GM18870 (cell line): ENCODE data around the gene CCDC88C.

Experiments
- ATAC-seq: cut with Tn5 transposase; IDR thresholded peaks from one replicate; pipeline ENCODE4 v1.9.1; 2021; ENCODE audit warnings: moderate library complexity; ENCODE audit not compliant: unreplicated experiment

The CCDC88C gene

DNA sequence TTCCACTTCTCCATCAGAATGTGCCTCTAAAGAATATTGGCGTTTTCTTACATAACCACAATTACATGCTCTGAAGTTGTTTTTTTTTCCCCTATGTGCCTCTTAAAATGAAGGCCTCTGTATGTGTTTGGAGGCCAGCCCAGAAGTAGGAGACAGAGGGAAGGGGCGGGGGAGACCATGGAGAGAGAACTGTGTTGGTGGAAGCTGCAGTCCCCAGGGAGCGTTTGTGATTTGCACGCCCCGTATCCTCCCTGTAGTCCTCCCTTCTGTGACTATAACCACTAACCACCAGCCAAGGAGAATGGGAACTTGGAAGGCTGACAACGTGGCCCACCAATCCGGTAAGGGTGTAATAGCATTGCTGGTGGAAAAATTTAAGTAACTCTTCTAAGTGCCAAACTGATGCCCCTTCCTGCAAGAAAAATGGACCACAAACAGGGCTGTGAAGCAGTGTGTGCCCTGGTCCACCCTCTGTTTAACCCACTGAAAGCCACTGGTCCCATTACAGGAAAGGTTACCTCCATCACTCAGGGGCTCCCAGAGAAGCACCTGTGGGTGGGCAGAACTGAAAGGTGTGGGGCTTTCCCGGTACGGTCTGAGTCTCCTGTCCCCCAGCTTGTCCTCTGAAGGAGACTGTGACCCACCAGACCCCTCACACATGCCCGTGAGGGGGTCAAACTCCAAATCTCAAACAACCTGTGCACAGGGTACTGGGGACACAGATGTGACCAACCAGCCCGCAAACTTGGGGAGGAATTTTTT lies 36.8 kb downstream of the CCDC88C start:
- ATAC-seq = no peak

DNA sequence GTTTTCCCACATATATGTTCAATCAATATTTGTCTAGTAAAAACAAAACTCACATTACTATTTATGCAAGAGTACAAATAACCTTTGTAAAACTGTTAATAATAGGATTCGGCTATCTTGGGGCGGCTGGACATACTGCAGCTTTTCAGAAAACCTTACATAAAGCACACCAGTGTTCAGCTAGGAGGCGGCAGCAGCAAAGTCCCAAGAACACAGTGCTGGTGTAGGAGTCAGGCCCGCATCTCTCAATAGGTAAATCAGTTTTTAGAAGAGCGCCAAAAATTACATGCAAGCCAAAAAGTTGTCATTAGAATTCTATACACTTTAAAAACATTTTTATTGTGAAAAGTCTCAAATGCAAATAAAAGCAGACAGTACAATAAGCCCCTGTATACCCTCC lies 37.5 kb downstream of the CCDC88C start:
- ATAC-seq = no peak

DNA sequence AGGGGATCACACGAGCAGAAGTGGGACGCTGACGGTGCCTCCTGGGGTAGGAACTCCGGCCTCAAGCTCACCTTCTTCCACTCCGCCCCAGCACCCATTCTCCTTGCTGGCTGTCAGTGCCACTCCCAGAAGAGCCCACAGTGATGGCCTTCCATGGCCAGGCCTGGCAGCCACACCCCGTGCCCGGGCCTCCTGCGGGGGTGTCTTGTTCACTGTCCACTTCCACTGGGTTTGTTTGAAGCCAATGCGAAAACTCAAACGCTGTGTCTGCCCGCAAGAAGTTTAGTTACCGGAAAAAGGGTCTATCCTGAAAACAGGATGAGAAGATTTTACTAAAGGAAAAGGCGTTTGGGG lies 38.1 kb downstream of the CCDC88C start:
- no peak for ATAC-seq

DNA sequence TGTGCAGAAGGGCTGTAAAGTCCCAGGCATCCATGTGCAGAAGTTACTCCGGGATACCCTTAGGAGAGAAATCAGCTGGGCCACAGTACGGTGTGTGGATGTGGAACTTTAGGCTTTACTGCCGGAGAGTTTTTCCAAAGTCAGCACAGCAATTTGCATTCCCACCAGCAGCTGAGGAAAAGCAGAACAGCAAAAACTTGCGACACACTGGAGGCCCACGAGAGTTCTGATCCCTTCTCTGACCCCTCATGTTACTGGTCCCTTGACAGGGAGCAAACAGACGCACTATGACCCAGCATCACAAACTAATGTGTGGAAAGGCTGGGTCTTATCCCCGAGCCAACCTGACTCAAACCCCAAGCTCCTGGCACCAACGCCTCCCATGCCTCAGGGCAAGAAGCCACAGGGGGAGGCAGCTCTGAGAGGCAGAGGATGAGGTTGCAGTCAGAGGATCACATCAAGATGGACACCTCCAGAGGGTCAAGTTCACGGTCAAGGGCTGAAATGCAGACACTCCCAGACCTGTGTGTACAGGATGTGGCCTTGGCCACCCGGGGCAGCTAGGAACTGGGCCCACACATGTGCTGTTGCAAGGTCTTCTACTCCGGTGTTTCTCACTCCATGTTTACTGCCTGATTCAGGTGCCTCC lies 38.6 kb downstream of the CCDC88C start:
- no peak for ATAC-seq

DNA sequence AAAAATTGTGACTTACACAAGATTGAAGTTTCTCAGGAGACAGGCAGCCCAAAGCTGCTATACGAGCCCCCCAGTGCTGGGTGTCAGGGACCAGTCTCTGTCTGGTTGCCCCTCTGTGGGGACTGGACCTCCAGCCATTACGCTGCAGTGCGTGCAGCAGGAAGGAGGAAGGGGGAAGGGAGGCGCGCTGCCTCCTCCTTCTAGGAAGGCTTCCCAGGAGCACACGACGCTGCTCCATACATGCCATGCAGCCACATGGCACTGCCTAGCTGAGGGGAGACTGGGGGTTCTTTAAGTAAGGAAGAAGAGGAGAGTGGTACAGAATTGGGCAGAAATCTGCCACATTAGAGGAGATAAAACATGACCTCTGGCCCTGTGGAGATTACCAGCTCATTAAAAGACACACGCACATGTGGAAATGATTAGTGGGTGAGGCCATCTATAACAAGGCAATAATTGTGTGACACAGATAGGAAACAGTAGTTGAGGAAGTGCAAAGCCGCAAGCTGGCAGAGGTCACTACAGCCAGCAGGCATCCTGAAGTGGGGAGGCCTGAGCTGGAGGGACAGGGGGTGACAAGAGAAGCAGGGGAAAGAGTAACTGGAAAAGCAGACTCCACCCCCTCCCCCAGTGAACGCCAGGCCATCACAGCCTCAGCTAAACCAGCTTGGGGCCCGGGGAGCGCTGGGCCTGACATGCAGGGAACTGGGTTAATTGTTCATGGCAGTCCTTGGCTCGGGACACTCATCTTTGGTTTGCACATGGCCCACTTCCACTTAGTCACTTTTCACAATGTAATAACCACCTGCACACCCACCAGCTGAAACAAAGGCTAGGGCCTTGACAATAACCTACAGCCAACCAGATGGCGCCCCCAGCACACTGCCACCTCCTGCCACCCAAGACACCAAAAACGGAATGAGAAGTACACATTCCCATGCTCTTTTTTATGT lies 39.6 kb downstream of the CCDC88C start:
- no peak for ATAC-seq

DNA sequence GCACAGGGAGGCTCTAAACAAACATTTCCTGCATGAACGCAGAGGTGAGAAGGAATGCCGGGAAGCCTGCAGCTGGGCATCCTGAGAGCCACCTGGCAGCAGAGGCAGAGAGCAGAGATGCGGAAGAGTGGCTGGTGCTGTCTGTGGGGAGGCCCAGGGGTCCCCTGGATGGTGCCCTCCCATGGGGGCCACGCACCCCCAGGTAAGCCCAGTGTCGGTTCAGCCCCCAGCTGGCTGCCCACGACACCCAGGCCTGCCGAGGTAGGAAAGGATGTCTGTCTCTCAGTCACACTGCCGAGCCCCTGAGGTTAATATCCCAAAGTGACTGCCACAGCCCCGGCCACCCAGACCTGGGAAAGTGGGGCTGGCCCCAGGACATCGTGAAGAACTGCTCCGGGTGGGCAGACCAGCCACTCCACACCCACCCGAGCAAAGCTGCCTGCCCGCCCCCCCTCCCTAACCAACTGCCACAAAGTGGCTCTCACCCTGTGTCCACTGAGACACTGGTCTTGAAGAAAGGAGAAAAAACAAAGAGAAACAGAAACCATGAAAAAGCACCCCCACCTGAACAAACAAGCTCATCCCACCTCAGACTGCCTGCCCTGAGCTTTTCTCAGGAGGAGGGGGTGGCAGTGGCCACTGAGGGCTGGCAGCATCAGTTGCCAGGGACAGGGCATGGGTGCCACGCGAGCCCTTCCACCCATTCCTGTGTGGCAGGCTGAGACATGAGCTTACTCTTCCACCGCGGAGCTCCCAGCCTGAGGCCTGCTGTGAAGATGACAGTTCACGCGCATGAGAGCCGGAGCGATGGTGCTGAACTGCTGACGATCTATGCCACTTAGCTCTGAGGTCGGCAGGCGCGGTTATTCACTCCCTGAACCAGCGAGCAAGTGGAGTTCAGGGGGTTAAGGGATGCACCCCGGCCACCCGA lies 40.8 kb downstream of the CCDC88C start:
- no peak for ATAC-seq

DNA sequence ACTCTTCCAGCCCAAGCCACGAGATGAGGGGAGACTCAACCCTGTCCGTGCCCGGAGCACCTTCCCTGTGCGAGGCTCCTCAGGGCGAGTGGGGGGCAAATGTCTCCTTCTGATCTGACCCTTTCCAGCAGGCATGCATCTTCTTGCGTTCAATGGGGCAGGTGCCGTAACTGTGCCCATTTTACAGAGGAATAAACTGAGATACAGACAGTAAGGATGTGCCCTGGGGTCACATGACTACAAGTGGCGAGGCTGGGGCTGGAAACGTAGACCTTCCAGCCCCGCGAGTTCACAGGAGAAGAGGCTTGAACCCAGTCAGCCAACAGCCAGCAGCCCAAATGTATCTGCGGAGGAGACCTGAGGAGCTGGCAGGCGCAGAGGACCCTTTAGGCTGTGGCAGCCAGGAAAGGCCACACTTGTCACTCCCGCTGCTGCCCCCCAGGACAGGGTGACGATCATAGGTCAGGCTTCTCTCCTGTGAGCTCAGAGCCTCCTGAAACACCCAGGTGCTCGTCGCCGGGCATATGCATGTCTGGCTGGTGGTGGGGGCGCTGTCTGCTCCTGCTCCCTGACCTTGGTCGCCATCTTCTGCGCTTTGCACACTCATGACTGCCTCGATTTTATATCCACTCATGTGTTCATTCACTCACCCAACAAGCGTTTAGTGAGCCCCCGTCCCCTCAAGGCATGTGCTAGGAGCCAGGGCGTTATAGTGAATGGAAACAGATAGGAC lies 41.7 kb downstream of the CCDC88C start:
- ATAC-seq = no peak

DNA sequence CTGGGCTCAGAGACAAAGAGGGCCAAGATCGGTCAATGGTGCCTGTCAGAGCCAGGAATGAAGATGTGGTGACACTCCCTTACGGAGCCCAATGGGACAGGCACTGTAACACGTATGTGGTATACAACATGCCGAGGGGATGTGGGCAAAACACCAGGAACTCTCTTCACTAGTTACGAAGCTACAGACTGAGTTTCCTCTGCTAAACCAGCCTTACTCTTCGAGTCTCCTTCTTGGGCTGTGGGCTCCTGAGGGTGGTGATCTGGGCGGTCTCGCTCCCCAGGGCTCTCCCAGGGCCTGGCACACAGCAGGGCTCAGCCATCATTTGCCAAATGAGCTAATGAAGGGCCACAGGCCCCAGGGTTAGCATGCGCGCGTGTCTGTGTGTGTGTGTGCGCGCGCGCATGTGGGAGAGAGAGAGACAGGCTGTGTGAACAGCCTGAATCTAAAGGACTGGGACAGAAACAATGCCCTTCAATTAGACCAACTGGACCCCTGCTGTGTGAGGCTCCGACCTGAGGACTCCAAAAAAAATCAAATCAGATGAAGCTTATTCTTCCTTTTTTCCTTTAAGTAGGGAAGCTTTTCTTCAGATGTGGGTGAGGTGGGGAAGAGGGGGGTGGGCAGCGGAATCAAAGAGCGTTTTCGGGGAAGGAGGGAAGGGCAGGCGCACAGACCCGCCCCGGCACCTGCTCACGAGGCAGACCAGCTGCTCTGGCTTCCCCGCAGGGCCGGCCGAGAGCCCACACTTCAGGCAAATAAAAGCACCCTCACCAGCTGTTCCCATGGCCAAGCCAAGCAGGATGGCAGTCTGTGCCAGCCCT lies 42.5 kb downstream of the CCDC88C start:
- ATAC-seq = no peak

DNA sequence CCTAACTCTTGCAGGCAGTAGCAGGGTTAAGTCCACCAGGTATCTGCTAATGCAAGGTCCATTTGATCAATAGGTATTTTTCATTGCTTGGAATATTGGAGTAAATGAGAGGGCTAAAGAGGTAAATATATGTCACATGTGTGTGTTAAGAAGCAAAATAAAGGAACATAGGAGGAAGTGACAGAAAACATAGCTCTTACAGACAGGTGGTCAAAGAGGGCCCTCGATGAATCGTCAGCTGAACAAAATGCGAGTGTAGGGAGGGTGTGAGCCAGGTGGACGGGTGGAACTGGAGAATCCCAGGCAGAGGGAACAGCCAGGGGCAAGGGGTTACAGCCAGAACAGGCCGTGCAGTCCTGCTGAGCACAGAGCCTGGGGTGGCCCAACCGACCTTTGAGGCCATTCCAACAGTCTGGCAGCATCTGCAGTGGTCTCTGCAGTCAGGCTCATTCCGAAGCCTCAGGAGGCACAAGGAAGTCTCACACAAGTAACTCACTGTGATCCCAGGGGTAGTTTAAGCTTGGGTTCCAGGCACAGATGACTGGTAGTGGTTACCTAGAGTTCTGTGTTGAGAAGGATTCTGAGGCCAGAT lies 43.2 kb downstream of the CCDC88C start:
- ATAC-seq = no peak

DNA sequence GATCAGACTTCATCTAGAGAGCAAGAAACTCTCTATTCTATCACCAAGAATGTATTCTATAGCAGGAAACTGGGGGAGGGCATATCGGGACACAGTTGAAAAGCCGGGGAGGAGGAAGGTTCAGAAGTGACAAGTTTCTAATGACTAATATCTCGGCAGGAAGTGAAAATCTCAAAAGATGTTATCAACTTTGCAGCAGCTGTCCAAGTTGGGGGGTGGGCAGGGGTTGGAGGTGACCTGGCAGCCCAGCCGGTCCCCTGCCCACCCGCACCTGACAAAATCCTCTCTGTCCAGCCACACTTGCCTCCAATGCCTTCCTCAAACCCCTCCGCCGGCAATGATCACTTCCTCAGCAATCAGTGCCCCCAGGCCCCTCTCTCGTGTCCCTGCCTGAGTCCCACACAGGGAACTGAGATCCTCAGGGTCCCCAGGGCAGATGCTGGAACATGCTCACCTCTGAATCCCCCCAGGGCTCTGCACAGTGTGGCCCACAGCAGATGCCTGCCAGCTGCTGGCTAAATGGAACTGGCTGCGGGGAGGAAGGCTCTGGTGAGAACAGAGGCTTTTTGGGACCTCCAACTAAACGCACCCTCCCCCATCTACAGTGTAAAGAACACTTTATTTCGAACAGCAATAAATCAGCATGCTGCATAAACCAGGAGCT lies 43.9 kb downstream of the CCDC88C start:
- ATAC-seq = peak; percentile 61

DNA sequence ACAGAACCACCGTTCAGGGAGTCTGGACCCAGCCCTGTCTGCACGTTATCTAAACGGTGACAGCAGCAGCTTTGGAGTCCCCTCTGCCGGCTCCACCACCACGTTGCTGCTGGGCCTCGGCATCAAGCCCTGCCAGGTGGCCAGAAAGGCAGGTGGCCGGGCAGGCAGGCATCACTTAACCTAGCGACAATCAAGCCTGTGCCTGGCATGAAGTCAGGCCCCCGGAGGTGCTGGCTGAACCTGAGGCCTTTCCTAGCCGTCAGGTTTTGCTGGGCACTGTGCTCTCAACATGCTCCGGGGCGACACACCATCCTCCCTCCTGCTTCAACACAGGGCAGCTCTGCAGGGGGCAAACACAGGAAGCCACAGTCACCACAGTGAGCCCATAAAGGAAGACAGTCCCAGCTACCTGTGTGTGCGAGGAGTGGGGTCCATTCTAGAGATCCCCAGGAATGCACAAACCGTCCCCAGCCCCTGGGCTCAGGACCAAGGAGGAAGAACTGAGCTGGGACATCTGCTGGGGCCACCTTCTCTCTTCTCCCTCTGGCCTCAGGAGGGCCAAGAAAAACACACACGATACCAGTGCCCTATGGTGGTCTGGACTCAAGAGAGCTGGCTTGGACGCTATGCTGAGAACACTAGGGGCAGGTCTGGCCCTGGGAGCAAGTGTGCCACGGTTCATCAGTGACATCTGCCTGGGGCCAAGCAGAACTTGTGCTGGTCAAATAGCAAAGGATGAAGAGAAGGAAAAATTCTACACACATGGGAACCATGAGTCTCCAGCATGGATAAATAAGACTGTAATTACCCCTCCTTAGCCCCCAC lies 44.7 kb downstream of the CCDC88C start:
- peak; percentile 19 for ATAC-seq

DNA sequence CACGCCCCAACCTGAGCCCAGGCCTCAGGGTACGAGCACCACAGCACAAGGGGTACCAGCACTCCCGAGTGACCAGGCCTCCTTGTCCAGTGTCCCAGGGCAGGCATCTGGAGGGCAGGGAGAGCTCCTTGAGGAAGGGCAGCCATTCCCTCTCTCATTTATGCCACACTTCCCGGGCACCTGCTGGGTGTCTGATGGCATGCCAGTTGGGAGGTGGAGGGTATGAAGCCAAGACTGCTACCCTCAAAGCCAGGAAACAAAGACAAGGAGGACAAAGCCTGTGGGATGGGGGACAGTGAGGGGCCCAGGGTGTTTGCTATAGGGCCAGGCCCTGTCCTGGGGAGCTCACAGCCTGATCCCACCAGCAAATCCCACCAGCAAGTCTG lies 45.6 kb downstream of the CCDC88C start:
- ATAC-seq = no peak

DNA sequence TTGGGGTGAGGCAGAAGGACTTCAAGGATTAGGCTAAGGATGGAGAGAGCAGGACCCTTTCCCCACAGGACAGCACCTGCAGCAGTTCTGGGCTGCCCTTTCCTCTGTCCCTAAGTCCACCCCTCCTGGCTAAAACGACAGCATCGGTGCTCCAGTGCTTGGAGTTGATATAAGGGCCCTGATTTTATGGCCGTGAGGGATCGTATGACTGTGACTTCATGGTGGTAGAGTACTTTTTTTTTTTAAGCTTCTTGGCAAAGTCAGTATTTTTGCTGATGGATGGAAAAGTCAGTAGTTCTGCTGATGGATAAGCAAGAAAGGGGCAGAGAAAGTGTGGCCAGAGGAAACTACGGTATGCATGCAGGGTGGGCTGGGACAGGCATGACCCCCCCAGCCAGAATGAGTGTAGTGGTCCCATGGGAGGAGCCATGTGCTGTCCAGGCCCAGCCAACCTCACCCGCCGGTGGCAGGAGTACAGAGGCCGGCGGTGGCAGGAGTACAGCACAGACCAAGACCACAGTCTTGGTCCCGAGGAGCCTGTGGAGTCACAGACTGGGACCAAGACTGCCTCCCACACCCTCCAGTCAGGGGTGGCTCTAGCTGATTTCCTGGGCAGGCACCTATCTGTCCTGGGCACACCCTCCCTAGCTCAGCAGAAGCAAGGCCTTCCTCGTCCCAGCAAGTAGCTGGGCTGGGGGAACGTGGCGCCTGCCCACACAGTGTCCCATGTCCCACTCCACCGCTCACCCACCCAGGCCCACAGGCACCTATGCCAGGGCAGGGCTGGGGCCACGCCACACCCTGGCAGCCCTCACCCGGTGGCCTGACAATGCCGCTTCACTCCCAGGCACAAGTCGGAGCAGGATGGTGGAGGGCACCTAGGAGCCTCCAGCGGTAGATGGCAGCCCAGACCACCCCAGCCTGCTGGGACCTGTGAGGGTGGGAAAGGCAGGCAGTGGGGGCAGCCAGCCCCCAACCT lies 46.3 kb downstream of the CCDC88C start:
- ATAC-seq = no peak

DNA sequence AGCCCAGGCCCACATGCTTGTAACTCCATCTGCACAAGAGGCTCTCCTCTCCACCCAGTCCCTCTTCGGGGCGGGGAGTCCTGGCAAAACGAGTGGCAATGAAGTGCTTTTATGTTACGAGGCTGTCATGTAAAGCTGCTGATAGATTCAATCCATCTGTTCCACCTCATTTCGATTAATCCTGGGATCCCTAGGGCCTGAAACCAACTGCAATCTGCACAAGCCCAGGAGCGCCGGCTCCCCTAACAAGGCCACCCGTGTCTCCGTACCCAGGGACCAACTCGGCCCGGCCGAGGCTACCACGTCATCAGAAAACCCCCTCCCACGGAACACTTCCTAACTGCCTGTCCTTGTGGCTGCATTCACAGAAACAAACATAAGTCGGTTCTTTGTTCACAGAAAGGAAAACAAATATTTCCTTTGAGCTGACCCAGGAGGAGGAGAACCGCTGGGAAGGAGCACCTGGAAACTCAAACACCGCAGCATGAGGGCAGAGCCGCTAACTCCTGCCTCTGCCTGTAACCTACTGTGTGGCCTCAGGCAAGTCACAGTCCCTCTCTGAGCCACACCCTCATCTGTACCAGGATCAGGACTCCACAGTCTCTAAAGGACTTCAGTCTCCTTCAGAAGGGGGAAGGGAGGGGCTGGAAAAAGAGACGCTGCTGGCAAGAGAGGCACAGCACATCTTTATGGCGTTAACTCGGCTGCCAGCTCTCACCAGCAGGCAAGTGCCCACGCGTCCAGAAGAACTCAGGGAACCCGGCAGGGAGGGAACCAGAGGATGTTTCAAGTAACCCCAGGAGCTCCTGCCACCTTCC lies 47.8 kb downstream of the CCDC88C start:
- ATAC-seq = no peak

DNA sequence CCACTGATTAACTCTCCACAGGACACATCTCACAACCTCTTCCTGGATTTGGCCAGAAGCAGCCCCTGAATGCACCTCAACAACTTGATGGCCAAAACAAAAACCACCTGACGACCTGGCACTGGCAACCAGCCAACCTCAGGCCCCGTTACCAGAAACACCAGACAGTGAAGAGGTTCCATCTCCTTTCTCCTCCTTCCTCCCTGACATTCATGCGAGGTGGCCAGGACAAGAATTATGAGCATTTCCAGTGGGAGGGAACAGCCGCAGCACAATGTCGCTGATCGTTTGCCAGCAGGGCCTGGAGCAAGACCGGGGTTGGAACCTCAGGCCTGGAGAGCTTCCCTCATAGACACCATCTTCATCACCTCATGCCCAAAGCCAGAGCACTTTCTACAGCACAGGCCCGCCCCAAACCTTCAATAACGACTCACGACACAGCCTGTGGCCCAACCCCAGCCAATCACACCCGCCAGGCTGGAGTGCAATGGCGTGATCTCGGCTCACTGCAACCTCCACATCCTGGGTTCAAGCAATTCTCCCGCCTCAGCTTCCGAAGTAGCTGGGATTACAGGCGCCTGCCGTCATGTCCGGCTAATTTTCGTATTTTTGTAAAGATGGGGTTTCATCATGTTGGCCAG lies 48.7 kb downstream of the CCDC88C start:
- no peak for ATAC-seq
